Osteocyte (in vitro differentiated cells): ENCODE measurements around the gene TENM4. TPM values are rescaled to one million over a fixed set of nuclear protein-coding genes. Genes with fewer than 3 reads are reported as not detected.

Experiments used
- DNase-seq: peaks from one replicate; pipeline ENCODE4 v3.0.0; 2021; ENCODE audit warnings: mixed read lengths; ENCODE audit not compliant: unreplicated experiment; ENCODE audit errors: extremely low spot score
- H3K27ac Mint-ChIP-seq: one replicate; pipeline ENCODE4 v1.8.0; 2021; ENCODE audit warnings: mild to moderate bottlenecking, mixed read lengths; ENCODE audit not compliant: unreplicated experiment
- H3K27me3 Mint-ChIP-seq: one replicate; pipeline ENCODE4 v1.8.0; 2021; ENCODE audit warnings: mixed read lengths; ENCODE audit not compliant: unreplicated experiment
- H3K36me3 Mint-ChIP-seq: one replicate; pipeline ENCODE4 v1.8.0; 2021; ENCODE audit warnings: mixed read lengths; ENCODE audit not compliant: unreplicated experiment
- H3K4me1 Mint-ChIP-seq: one replicate; pipeline ENCODE4 v1.8.0; 2021; ENCODE audit warnings: mixed read lengths; ENCODE audit not compliant: unreplicated experiment
- H3K4me3 Mint-ChIP-seq: one replicate; pipeline ENCODE4 v1.8.0; 2021; ENCODE audit warnings: mild to moderate bottlenecking, moderate library complexity, mixed read lengths; ENCODE audit not compliant: unreplicated experiment
- H3K9me3 Mint-ChIP-seq: one replicate; pipeline ENCODE4 v1.8.0; 2021; ENCODE audit warnings: mixed read lengths; ENCODE audit not compliant: unreplicated experiment
- total RNA-seq: library from RNA; stranded (reverse); gene quantifications from 2 replicates; pipeline ENCODE4 v1.2.1, GENCODE V29; 2021
- TF ChIP-seq, protein P1 (sequence below): fragments of 200-600 bp; sonication (generic); IDR thresholded peaks from 2 replicates; pipeline ENCODE4 v1.5.0; 2021; ENCODE audit warnings: antibody characterized with exemption, mild to moderate bottlenecking, moderate library complexity

TENM4 gene
- total RNA-seq, 1 donor from 2014 or later = 74.1 TPM

DNA sequence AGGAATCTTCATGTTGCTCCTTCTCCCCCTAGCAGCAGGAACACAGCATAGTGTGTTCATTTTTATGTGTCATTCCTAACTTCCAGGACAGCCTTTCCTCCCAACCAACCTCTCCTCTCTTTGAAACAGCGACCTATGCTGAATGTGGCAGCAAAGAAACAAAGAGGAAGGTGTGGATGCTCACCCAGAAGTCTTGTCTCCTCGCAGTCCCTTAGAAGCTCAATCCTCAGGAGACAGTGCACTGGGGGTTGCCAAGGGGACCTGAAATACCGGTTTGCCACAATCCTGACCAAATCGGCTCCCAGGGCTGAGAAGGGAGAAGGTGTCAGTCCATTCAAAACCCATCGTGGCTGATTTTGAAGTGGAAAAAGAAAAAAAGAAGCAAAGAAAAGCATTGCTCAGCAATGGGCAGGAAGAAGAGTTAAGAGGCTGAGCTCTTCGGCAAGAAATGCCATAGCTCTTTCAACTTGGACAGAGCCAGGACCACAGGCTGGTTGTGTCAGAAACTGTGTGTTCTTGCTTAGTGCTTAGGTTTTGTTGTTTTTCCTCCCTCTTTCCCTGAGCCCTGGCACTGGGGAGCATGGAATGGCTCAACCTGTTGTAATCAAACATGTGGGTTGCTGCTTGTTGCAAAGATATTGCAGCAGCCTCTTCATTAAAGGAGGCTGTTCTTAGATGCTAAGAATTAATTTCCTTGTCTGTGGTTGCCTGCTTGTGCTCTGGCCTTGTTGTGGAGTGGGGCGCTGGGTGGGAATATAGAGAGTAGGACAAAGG lies 30.4 kb upstream of the TENM4 start:
- Mint-ChIP-seq H3K36me3 (no peaks in the 10 kb centered on the region), H3K27me3 (peaks cover 26% of the 10 kb centered on the region), H3K4me3 (no peak overlapping the region), H3K9me3 (no peaks in the 10 kb centered on the region), H3K27ac (no peak overlapping the region), H3K4me1 (no peaks in the 10 kb centered on the region)
- no peak for DNase-seq
- TF ChIP-seq, protein P1, sequence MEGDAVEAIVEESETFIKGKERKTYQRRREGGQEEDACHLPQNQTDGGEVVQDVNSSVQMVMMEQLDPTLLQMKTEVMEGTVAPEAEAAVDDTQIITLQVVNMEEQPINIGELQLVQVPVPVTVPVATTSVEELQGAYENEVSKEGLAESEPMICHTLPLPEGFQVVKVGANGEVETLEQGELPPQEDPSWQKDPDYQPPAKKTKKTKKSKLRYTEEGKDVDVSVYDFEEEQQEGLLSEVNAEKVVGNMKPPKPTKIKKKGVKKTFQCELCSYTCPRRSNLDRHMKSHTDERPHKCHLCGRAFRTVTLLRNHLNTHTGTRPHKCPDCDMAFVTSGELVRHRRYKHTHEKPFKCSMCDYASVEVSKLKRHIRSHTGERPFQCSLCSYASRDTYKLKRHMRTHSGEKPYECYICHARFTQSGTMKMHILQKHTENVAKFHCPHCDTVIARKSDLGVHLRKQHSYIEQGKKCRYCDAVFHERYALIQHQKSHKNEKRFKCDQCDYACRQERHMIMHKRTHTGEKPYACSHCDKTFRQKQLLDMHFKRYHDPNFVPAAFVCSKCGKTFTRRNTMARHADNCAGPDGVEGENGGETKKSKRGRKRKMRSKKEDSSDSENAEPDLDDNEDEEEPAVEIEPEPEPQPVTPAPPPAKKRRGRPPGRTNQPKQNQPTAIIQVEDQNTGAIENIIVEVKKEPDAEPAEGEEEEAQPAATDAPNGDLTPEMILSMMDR = no peak

GRCh38 chr11:79470161-79470560 lies 29.3 kb upstream of the TENM4 start:
- TF ChIP-seq, protein P1 = no peak
- Mint-ChIP-seq H3K4me1 (no peaks in the 10 kb centered on the region), H3K36me3 (no peaks in the 10 kb centered on the region), H3K4me3 (no peak overlapping the region), H3K27ac (no peak overlapping the region), H3K27me3 (peaks cover 26% of the 10 kb centered on the region), H3K9me3 (no peaks in the 10 kb centered on the region)
- DNase-seq = no peak

DNA sequence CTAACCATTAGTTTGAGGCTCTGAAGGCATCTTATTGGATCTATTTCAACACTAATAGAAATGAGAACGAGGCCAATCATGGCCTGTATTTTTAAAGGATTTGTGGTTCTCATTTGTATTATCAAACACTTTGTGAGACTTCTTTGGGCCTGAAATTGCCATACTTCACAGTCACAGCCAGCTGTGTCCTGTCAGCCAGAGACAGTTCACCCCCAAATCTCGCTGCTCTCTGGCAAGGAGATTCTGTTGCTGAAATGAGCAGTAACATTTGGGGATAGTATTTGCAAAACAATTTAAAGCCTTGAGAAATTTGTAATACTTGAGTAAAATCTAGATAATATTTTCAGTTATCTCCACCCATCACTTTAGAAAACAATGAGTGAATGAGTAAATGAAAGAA lies 26.9 kb upstream of the TENM4 start:
- Mint-ChIP-seq H3K27me3 (peaks cover 28% of the 10 kb centered on the region), H3K4me3 (no peak overlapping the region), H3K36me3 (no peaks in the 10 kb centered on the region), H3K9me3 (no peaks in the 10 kb centered on the region), H3K27ac (no peak overlapping the region), H3K4me1 (no peaks in the 10 kb centered on the region)
- TF ChIP-seq, protein P1 = no peak
- no peak for DNase-seq

DNA sequence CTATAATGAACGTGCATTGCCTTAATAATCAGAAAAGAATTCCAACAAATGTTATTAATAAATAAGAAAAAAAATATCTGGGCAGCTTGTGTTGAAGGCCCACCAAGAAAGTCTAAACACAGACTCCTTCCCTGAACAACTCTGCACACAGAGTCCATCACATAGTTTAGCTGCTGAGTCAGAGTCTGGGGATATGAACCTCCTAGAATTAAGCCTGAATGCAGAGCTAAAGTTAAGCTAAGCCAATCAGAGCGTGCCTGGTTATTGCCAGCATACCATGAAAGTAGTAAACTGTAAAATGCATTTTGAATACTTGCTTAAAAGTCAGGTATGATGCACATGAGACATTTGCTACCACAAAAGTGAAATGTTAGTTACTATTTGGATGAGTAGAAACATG lies 25.6 kb upstream of the TENM4 start:
- no peak for DNase-seq
- H3K36me3 Mint-ChIP-seq = no peaks in the 10 kb centered on the region

DNA sequence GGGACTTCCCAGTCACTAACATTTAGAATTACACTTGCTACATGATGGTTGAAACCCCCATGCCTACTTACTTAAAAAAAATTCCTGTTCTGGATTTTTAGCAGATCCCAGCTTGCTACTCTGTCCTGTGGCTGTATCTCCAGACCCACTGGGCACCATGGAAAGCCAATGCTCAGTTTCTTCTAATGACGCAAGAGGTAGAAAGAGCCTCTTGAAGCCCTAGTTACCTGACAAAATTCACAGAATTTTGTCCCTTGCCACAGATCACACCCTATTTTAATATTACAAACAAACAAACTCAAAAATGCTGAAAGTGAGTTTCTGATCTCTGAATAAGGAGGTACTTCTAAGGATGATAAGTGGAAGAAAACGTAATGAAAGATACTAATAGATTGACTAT lies 24.3 kb upstream of the TENM4 start:
- H3K4me1 Mint-ChIP-seq = no peaks in the 10 kb centered on the region
- H3K27ac Mint-ChIP-seq = no peak overlapping the region
- no peaks in the 10 kb centered on the region for H3K9me3 Mint-ChIP-seq
- H3K27me3 Mint-ChIP-seq = peaks cover 10% of the 10 kb centered on the region
- no peak for DNase-seq
- H3K4me3 Mint-ChIP-seq = no peak overlapping the region
- TF ChIP-seq, protein P1 = no peak
- no peaks in the 10 kb centered on the region for H3K36me3 Mint-ChIP-seq

More for the DNA sequence above, 25.6 kb upstream of the TENM4 start:
- no peaks in the 10 kb centered on the region for H3K9me3 Mint-ChIP-seq
- no peak overlapping the region for H3K27ac Mint-ChIP-seq
- TF ChIP-seq, protein P1 = no peak
- H3K27me3 Mint-ChIP-seq = peaks cover 17% of the 10 kb centered on the region
- no peak overlapping the region for H3K4me3 Mint-ChIP-seq
- H3K4me1 Mint-ChIP-seq = no peaks in the 10 kb centered on the region
